ENCODE results near the gene LDB3.

Gene LDB3

GRCh38 chr10:86664341-86665217 lies 3.7 kb upstream of the LDB3 start:
- no peak for DNase-seq (ENCODE audit: low read depth in 2 of 2)

GRCh38 chr10:86665218-86665607 lies 3.1 kb upstream of the LDB3 start:
- no peak for DNase-seq (ENCODE audit: low read depth in 2 of 2)

- DNase-seq (ENCODE audit: low read depth in 2 of 2): no peak
These were observed 2.4 kb upstream of the LDB3 start for GRCh38 chr10:86665868-86666267.

- DNase-seq (ENCODE audit: low read depth in 2 of 2): no peak
These were observed 1.8 kb upstream of the LDB3 start for GRCh38 chr10:86666538-86666937.

GRCh38 chr10:86667421-86668181 lies 710 bp upstream of the LDB3 start:
- DNase-seq (ENCODE audit: low read depth in 2 of 2): no peak

- DNase-seq (ENCODE audit: low read depth in 2 of 2): no peak
These were observed 2.0 kb downstream of the LDB3 start for GRCh38 chr10:86670290-86670811.

GRCh38 chr10:86670876-86671275 lies 2.6 kb downstream of the LDB3 start:
- no peak for DNase-seq (ENCODE audit: low read depth in 2 of 2)

GRCh38 chr10:86671419-86671818 lies 3.1 kb downstream of the LDB3 start:
- DNase-seq (ENCODE audit: low read depth in 2 of 2): no peak

GRCh38 chr10:86671985-86672710 lies 3.8 kb downstream of the LDB3 start:
- no peak for DNase-seq (ENCODE audit: low read depth in 2 of 2)

GRCh38 chr10:86673216-86673826 lies 5.0 kb downstream of the LDB3 start:
- no peak for DNase-seq (ENCODE audit: low read depth in 2 of 2)

GRCh38 chr10:86673827-86674581 lies 5.7 kb downstream of the LDB3 start:
- DNase-seq (ENCODE audit: low read depth in 2 of 2): no peak

GRCh38 chr10:86674912-86675311 lies 6.6 kb downstream of the LDB3 start:
- DNase-seq (ENCODE audit: low read depth in 2 of 2): no peak

GRCh38 chr10:86677374-86677773 lies 9.1 kb downstream of the LDB3 start:
- DNase-seq (ENCODE audit: low read depth in 2 of 2): no peak

- DNase-seq (ENCODE audit: low read depth in 2 of 2): no peak
These were observed 10.9 kb downstream of the LDB3 start for GRCh38 chr10:86678999-86679792.

- no peak for DNase-seq (ENCODE audit: low read depth in 2 of 2)
These were observed 12.7 kb downstream of the LDB3 start for GRCh38 chr10:86681047-86681446.

GRCh38 chr10:86681722-86682386 lies 13.5 kb downstream of the LDB3 start:
- DNase-seq (ENCODE audit: low read depth in 2 of 2): no peak

- DNase-seq (ENCODE audit: low read depth in 2 of 2): no peak
These were observed 14.4 kb downstream of the LDB3 start for GRCh38 chr10:86682675-86683074.

- DNase-seq (ENCODE audit: low read depth in 2 of 2): no peak
These were observed 16.2 kb downstream of the LDB3 start for GRCh38 chr10:86684331-86685097.

- DNase-seq (ENCODE audit: low read depth in 2 of 2): no peak
These were observed 17.1 kb downstream of the LDB3 start for GRCh38 chr10:86685416-86685815.
